ENCODE data around the gene SNTA1. TPM values are rescaled to one million over a fixed set of nuclear protein-coding genes. Genes with fewer than 3 reads are reported as not detected.

Gene SNTA1
- total and polyA plus RNA-seq, 4 experiments from 2014 or later: 5.1 to 9.2 (median 6.5) TPM

DNA sequence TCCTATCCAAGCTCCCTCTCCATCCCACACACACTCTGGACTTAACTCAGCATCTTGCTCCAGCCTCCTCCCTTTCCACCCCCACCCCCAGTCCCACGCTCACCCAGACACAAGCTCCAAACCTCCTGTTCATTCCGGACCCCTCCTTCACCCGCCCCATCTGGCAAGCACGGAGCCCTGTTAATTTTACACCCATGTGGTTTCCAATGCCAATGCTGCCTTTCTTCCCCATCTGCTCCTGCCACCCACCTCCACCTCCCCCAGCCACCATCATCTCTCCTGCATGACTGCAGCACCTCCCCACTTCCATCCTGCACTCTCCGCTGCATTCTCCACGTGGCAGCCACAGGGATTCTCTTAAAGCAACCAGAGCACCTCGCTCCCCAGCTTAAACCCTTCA lies 32.3 kb downstream of the SNTA1 start:
- no peaks in the 10 kb centered on the region for H3K27me3 ChIP-seq (ENCODE audit: insufficient read depth, low read length)
- Mint-ChIP-seq H3K4me3 (no peak overlapping the region), H3K27me3 (no peaks in the 10 kb centered on the region), H3K4me1 (peaks cover 4 to 9% (median 6%) of the 10 kb centered on the region in 4 donors), H3K27ac (peak overlapping the region in 4 of 7 donors; percentile 24 to 64 (median 32)), H3K9me3 (no peaks in the 10 kb centered on the region), H3K36me3 (peaks cover 19% of the 10 kb centered on the region in 2 donors)
- H3K4me3 ChIP-seq (ENCODE audit: low read length in 2 of 2): no peak overlapping the region
- peaks cover 8% of the 10 kb centered on the region for H3K36me3 ChIP-seq (ENCODE audit: insufficient read depth, low read length)
- intact Hi-C loops (cut with micrococcal nuclease): no loop called here
- no peak overlapping the region for H3K27ac ChIP-seq (ENCODE audit: low read depth, low read length)
- H3K9me3 ChIP-seq (ENCODE audit: control insufficient read depth in 1 of 2, low read length in 2 of 2): no peaks in the 10 kb centered on the region
- H3K4me1 ChIP-seq (ENCODE audit: insufficient read depth, low read length): no peaks in the 10 kb centered on the region
- CTCF ChIA-PET (ENCODE audit: partially characterized antibody): interaction anchor here (0.6 to 1.5 kb wide), 3 partner anchors 10 to 19 kb away, joined by 3 to 4 read pairs (median 4); partner anchors contain the start of gene CDK5RAP1
- DNase-seq: no peak
- POLR2A ChIA-PET (ENCODE audit: partially characterized antibody): interaction anchor here (1.4 kb wide), 1 partner anchor 10 kb away, joined by 3 read pairs; the partner anchor contains the start of gene CDK5RAP1

DNA sequence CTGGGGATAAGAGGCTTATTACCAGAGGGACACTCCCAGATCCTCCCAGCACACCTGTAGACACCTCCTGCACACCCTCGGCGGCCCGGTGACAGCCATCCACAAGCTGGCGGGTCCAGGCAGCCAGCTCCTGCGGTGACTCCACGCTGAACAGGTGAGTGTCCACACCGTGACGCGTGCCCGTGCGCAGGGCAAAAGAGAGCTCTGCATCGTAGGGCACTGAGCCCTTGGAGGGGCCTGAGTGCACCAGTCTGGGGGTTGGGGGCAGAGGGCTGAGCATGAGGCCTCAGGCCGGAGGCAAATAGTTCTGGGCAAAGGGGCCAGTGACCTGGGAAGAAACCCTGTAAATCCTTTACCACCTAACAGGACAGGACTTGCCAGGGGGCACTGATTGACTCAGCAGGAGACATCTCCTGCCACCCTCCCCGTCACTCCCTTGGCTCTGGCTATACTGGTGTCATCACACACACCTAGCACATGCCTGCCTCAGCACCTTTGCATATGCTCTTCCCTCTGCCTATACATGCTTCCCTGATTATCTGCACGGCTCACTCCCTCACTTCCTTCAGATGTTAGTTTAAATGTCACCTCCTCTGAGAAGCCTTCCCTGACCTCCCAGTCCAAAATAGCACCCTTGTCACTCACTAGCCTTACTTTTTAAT lies 33.4 kb downstream of the SNTA1 start:
- Mint-ChIP-seq H3K36me3 (peaks cover 19% of the 10 kb centered on the region in 2 donors), H3K9me3 (no peaks in the 10 kb centered on the region), H3K4me1 (peaks cover 4 to 9% (median 6%) of the 10 kb centered on the region in 4 donors), H3K27me3 (no peaks in the 10 kb centered on the region), H3K4me3 (no peak overlapping the region), H3K27ac (peak overlapping the region in 3 of 7 donors; percentile 47 to 89 (median 60))
- intact Hi-C loops (cut with micrococcal nuclease): no loop called here
- H3K27ac ChIP-seq (ENCODE audit: low read depth, low read length): no peak overlapping the region
- H3K9me3 ChIP-seq (ENCODE audit: control insufficient read depth in 1 of 2, low read length in 2 of 2): no peaks in the 10 kb centered on the region
- H3K27me3 ChIP-seq (ENCODE audit: insufficient read depth, low read length): no peaks in the 10 kb centered on the region
- H3K36me3 ChIP-seq (ENCODE audit: insufficient read depth, low read length): peaks cover 8% of the 10 kb centered on the region
- no peak for DNase-seq
- ChIA-PET POLR2A (ENCODE audit: partially characterized antibody) (no interaction called here), CTCF (ENCODE audit: partially characterized antibody) (no interaction called here)
- H3K4me1 ChIP-seq (ENCODE audit: insufficient read depth, low read length): no peaks in the 10 kb centered on the region
- no peak overlapping the region for H3K4me3 ChIP-seq (ENCODE audit: low read length in 2 of 2)

DNA sequence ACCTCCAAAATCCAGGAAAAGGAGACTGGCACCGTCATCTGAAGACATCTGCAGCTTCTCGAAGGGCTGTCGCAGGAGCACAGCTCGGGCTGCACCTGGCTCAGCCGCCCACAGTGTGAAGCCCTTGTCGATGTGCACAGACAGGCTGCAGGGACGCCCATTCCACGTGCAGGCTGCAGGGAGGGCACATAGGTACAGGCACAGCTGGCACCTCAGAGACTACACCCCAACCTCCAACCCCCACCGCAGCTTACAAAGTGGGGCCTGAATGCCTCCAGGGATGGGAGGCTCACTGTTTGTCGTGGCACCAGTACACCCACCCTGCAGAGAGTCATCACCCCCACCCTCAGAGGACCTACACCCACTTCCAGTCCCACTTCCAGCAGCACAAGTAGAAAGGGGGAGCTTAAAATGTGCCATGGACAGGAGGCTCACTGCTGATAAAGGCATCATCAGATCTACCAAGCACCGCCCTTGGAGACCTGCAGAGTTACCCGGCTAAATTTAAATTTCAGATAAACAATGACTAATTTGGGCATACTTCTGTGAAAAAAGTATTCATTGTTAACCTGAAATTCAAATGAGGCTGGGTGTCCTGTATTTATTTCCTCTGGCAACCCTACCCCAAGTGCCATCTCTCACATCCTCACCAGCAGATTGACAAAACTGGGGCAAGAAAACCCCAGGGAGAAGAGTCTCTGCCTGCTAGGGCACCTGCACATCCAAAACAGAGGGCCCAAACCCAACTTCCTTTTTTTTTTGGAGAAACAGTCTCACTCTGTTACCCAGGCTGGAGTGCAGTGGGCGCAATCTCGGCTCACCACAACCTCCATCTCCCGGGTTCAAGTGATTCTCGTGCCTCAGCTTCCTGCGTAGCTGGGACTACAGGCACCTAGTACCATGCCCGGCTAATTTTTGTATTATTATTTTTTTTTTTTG lies 34.6 kb downstream of the SNTA1 start:
- H3K27me3 Mint-ChIP-seq: no peaks in the 10 kb centered on the region
- POLR2A ChIA-PET (ENCODE audit: partially characterized antibody): no interaction called here
- DNase-seq: peak in 2 of 5 donors; percentile 11 to 19
- CTCF ChIA-PET (ENCODE audit: partially characterized antibody): no interaction called here
- H3K4me1 Mint-ChIP-seq: peaks cover 4 to 10% (median 9%) of the 10 kb centered on the region in 4 donors
- H3K9me3 Mint-ChIP-seq: no peaks in the 10 kb centered on the region
- Histone ChIP-seq H3K4me3 (ENCODE audit: low read length in 2 of 2) (no peak overlapping the region), H3K4me1 (ENCODE audit: insufficient read depth, low read length) (no peaks in the 10 kb centered on the region), H3K27ac (ENCODE audit: low read depth, low read length) (no peak overlapping the region), H3K27me3 (ENCODE audit: insufficient read depth, low read length) (no peaks in the 10 kb centered on the region), H3K36me3 (ENCODE audit: insufficient read depth, low read length) (peaks cover 8% of the 10 kb centered on the region), H3K9me3 (ENCODE audit: control insufficient read depth in 1 of 2, low read length in 2 of 2) (no peaks in the 10 kb centered on the region)
- intact Hi-C loops (cut with micrococcal nuclease): no loop called here
- H3K27ac Mint-ChIP-seq: peak overlapping the region in 4 of 7 donors; percentile 32 to 77 (median 52)
- H3K4me3 Mint-ChIP-seq: no peak overlapping the region
- H3K36me3 Mint-ChIP-seq: peaks cover 19% of the 10 kb centered on the region in 2 donors

DNA sequence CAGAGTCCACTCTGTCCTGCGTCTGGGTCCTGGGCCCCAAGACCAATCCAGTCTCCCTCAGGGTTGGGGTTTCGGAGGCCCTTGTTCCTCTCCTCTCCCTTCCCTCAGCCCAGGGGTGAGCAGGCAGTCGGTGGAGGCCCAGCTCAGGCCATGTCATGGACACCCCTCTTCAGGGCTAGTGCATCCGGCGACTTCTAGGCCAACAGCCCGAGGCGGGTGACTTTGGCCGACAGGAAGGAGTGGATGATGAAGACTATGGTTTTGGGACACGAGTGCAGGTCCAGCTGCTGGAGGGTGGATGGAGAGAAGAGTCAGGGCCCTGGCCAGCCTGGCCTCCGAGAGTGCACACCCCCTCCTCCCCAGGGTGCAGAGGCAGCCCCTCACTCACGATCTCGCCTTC lies 35.2 kb downstream of the SNTA1 start:
- no peaks in the 10 kb centered on the region for H3K9me3 ChIP-seq (ENCODE audit: control insufficient read depth in 1 of 2, low read length in 2 of 2)
- no peak overlapping the region for H3K27ac ChIP-seq (ENCODE audit: low read depth, low read length)
- no peaks in the 10 kb centered on the region for H3K4me1 ChIP-seq (ENCODE audit: insufficient read depth, low read length)
- Mint-ChIP-seq H3K4me1 (peaks cover 6 to 13% (median 10%) of the 10 kb centered on the region in 4 donors), H3K9me3 (no peaks in the 10 kb centered on the region), H3K4me3 (no peak overlapping the region), H3K27me3 (no peaks in the 10 kb centered on the region), H3K36me3 (peaks cover 19% of the 10 kb centered on the region in 2 donors), H3K27ac (peak overlapping the region in 2 of 7 donors; percentile 29 to 69)
- intact Hi-C loops (cut with micrococcal nuclease): no loop called here
- no peak for DNase-seq
- H3K27me3 ChIP-seq (ENCODE audit: insufficient read depth, low read length): no peaks in the 10 kb centered on the region
- CTCF ChIA-PET (ENCODE audit: partially characterized antibody): no interaction called here
- H3K4me3 ChIP-seq (ENCODE audit: low read length in 2 of 2): no peak overlapping the region
- POLR2A ChIA-PET (ENCODE audit: partially characterized antibody): no interaction called here
- H3K36me3 ChIP-seq (ENCODE audit: insufficient read depth, low read length): peaks cover 8% of the 10 kb centered on the region

DNA sequence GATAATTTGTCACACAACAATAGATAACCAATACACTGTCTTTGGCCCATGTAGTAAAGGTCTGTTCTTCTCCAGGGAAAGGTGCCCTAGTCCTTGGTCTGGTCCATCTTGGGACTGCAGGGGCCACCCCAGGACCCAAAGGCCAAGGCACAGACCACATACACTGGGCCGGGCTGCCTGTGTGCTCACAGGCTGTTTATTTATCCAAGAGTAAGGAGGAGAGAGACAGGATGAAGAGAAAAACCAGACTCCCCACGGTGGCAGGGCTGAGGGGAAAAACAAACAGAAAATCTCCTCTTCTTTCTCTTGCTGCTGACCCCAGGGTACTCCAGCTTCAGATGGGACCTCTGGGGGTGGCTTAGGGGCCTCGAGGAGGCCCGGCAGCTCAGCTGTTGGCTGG lies 35.8 kb downstream of the SNTA1 start:
- no peak overlapping the region for H3K4me3 Mint-ChIP-seq
- peak overlapping the region in 1 of 7 donors; percentile 29 for H3K27ac Mint-ChIP-seq
- H3K27me3 ChIP-seq (ENCODE audit: insufficient read depth, low read length): no peaks in the 10 kb centered on the region
- peaks cover 8% of the 10 kb centered on the region for H3K36me3 ChIP-seq (ENCODE audit: insufficient read depth, low read length)
- H3K27me3 Mint-ChIP-seq: no peaks in the 10 kb centered on the region
- H3K4me3 ChIP-seq (ENCODE audit: low read length in 2 of 2): no peak overlapping the region
- no peaks in the 10 kb centered on the region for H3K9me3 Mint-ChIP-seq
- ChIA-PET POLR2A (ENCODE audit: partially characterized antibody) (no interaction called here), CTCF (ENCODE audit: partially characterized antibody) (no interaction called here)
- peaks cover 19% of the 10 kb centered on the region in 2 donors for H3K36me3 Mint-ChIP-seq
- H3K9me3 ChIP-seq (ENCODE audit: control insufficient read depth in 1 of 2, low read length in 2 of 2): no peaks in the 10 kb centered on the region
- H3K4me1 Mint-ChIP-seq: peaks cover 6 to 13% (median 10%) of the 10 kb centered on the region in 4 donors
- no peaks in the 10 kb centered on the region for H3K4me1 ChIP-seq (ENCODE audit: insufficient read depth, low read length)
- no peak for DNase-seq
- intact Hi-C loops (cut with micrococcal nuclease): no loop called here
- H3K27ac ChIP-seq (ENCODE audit: low read depth, low read length): no peak overlapping the region

DNA sequence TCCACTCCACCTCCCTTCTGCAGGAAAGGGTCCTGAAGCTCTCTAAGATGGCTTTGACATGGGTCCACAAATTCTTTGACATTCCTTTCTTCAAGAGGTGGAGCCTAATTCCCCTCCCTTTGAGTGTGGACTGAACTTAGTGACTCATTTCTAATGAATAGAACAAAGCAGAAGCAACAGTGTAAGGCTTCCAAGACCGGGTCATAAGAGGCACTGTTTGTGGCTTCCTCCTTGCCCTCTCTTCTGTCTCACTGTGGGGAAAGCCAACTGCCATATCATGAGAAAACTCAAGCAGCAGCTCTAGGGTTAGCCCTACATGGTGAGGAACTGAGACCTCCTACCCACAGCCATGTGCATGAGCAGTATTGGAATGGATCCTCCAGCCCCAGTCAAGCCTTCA lies 36.3 kb downstream of the SNTA1 start:
- POLR2A ChIA-PET (ENCODE audit: partially characterized antibody): no interaction called here

DNA sequence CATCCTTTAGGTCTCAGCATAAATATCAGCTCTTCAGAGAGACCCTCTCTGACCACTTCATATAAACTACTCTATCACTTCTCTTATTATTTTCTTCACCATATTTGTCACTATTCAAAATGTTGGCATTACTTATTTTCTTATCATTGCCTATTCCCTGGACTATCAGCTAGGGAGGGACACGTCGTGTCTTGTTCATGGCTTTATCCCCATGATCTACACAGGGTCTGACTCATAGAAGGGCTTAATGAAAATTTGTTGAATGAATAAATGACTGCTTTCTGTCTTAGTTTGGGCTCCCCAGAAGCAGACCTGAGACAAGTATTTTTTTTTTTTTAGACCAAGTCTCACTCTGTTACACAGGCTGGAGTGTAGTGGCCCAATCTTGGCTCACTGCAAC lies 39.3 kb downstream of the SNTA1 start:
- Mint-ChIP-seq H3K4me3 (peak overlapping the region in 4 of 8 donors; percentile 5 to 62 (median 17)), H3K4me1 (peaks cover 17 to 43% (median 31%) of the 10 kb centered on the region in 4 donors), H3K36me3 (peaks cover 9 to 18% of the 10 kb centered on the region in 2 donors), H3K27ac (peak overlapping the region in 1 of 7 donors; percentile 53), H3K9me3 (no peaks in the 10 kb centered on the region), H3K27me3 (no peaks in the 10 kb centered on the region)
- ChIA-PET POLR2A (ENCODE audit: partially characterized antibody) (no interaction called here), CTCF (ENCODE audit: partially characterized antibody) (no interaction called here)
- no peak for DNase-seq
- no peaks in the 10 kb centered on the region for H3K27me3 ChIP-seq (ENCODE audit: insufficient read depth, low read length)
- H3K4me1 ChIP-seq (ENCODE audit: insufficient read depth, low read length): peaks cover 29% of the 10 kb centered on the region
- H3K36me3 ChIP-seq (ENCODE audit: insufficient read depth, low read length): peaks cover 5% of the 10 kb centered on the region
- no peak overlapping the region for H3K27ac ChIP-seq (ENCODE audit: low read depth, low read length)
- H3K9me3 ChIP-seq (ENCODE audit: control insufficient read depth in 1 of 2, low read length in 2 of 2): no peaks in the 10 kb centered on the region
- intact Hi-C loops (cut with micrococcal nuclease): no loop called here
- no peak overlapping the region for H3K4me3 ChIP-seq (ENCODE audit: low read length in 2 of 2)

More for the DNA sequence above, 36.3 kb downstream of the SNTA1 start:
- CTCF ChIA-PET (ENCODE audit: partially characterized antibody): interaction anchor here (0.6 kb wide), 1 partner anchor 10 kb away, joined by 3 read pairs; no protein-coding TSS in a partner anchor
- Histone ChIP-seq H3K9me3 (ENCODE audit: control insufficient read depth in 1 of 2, low read length in 2 of 2) (no peaks in the 10 kb centered on the region), H3K27me3 (ENCODE audit: insufficient read depth, low read length) (no peaks in the 10 kb centered on the region), H3K4me3 (ENCODE audit: low read length in 2 of 2) (no peak overlapping the region), H3K4me1 (ENCODE audit: insufficient read depth, low read length) (peaks cover 3% of the 10 kb centered on the region), H3K27ac (ENCODE audit: low read depth, low read length) (no peak overlapping the region), H3K36me3 (ENCODE audit: insufficient read depth, low read length) (peaks cover 8% of the 10 kb centered on the region)
- peaks cover 10 to 19% (median 14%) of the 10 kb centered on the region in 4 donors for H3K4me1 Mint-ChIP-seq
- H3K27me3 Mint-ChIP-seq: no peaks in the 10 kb centered on the region
- peak overlapping the region in 2 of 8 donors; percentile 25 to 36 for H3K4me3 Mint-ChIP-seq
- H3K36me3 Mint-ChIP-seq: peaks cover 19% of the 10 kb centered on the region in 2 donors
- peak overlapping the region in 3 of 7 donors; percentile 29 to 48 (median 47) for H3K27ac Mint-ChIP-seq
- H3K9me3 Mint-ChIP-seq: no peaks in the 10 kb centered on the region
- intact Hi-C loops (cut with micrococcal nuclease): no loop called here
- DNase-seq: no peak

Data from CD4-positive, alpha-beta memory T cell (primary cell).